Activated gamma-delta T cell (primary cell): Measurements from ENCODE around the gene LOXL1.
"Not testable (repeated sequence)": the region's sequence is repeated elsewhere in the genome, so short reads cannot be mapped to it uniquely, and the experiment has no call there.

Experiments
- DNase-seq: peaks from one replicate; lab custom pipeline; 2025; lab: John Stamatoyannopoulos, UW

The LOXL1 gene

DNA sequence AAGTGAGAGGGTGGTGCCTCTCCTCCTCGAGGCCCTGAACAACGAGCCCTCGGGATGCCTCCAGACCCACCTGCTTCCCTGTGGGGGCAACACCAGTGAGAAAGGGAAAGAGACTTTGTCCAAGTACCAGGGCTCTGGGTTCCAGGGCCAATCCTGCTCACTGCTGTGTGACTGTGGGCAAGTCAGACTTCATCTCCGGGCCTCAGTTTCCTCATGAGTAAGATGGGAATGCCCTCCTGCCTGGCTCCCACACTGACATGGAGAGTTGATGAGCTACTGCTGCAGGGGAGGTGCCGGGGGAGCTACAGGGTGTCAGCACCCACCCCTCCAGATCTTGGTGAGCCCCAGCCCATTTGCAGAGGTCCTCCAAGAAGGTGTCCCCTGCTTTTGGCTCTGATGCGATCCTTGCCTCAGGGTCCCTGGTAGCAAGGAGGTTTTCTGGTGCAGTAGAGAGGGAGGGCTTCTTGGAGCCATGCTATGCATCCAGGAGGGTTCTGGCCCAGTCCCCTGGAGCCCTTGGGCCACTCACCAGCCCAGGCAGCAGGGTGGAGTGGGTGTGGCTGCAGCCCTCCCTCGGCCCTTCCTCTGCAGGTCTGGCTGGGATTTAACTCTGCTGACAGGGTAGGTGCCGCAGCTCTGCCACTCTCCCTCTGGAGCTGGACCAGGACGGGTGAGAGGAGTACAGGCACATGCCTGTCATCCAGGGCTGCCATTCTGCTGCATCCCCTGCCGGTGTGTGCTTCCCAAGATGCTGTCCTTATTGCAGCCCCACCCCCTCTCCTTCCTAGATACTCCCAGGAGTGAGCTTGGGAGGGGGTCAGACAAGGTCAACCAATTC lies 26.9 kb downstream of the LOXL1 start:
- DNase-seq = no peak

GRCh38 chr15:73954188-73955145 lies 28.2 kb downstream of the LOXL1 start:
- DNase-seq = no peak

DNA sequence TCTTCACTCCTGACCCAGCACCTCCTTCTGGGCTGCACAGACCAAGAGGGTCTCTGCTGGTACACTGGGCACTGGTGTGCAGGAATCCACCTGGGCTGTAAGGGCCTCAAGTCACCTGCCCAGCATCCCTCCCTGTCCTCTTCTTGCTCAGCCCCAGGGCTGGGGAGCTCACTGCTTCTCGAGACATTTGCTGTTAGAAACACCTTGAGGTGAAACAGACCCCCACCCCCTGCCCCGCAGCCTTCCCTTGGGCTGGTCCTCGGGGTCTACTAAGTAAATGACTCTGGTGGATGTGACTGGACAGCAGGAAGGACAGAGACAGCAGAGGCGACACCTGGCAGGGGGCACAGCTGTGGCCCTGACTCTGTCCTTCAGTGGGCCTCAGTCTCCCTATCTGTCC lies 29.1 kb downstream of the LOXL1 start:
- DNase-seq = no peak

GRCh38 chr15:73955861-73956742 lies 29.8 kb downstream of the LOXL1 start:
- no peak for DNase-seq

DNA sequence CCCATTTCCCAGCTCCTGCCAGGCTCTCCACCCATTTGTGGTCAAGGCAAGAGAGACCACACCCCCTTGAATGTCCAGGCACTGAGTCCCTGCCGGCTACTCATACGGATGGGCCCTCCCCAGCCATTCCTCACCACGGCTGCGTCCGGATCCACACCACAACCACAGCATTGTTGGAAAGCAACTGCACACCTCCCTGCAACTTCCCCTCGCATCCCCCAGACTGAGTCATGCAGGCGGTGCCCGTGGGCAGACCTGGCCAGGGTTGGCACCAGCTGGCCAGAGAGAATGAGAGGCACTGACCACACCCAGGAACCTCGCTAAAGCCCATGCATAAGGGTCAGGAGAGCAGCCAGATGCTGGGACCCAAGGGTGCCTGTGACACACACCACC lies 30.5 kb downstream of the LOXL1 start:
- DNase-seq = no peak

DNA sequence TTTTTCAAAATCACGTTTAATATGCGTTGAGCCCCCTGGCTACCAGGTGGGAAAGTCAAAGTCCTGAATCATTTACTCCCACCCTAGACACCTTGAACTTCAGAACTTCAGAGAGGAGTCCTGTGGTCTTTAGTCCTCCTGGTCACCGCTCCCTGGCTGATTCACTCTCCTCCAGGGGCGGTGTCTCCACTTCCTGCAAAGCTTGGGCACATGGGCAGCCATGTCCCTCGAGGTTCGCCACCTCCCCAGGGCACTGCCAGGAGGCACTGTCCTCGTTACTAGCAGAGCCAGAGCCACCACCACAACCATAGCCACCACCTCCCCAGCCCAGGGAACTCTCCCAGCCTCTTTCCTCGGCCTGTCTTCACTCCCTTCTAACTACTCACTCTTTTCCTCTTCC lies 31.0 kb downstream of the LOXL1 start:
- no peak for DNase-seq

GRCh38 chr15:73957785-73958184 lies 31.5 kb downstream of the LOXL1 start:
- no peak for DNase-seq

- no peak for DNase-seq
Measured at GRCh38 chr15:73959012-73959581, 32.8 kb downstream of the LOXL1 start.

DNA sequence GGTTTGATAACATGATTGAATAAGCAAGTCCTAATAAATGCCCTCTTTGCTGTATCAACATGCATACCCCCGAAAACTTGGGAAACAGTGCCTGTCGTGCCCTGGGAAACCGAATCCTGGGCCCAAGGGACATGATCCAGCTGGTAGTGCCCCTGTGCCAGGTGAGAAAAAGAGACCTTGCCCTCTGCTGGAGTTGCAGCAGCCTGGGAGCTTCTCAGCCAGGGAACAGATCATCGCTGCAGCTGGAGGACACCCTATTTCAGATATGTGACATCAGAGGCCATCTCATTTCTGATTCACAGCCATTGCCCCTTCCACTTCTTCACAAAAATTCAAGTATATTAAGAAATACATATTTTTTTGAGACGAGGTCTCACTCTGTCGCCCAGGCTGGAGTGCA lies 33.5 kb downstream of the LOXL1 start:
- DNase-seq = no peak

DNA sequence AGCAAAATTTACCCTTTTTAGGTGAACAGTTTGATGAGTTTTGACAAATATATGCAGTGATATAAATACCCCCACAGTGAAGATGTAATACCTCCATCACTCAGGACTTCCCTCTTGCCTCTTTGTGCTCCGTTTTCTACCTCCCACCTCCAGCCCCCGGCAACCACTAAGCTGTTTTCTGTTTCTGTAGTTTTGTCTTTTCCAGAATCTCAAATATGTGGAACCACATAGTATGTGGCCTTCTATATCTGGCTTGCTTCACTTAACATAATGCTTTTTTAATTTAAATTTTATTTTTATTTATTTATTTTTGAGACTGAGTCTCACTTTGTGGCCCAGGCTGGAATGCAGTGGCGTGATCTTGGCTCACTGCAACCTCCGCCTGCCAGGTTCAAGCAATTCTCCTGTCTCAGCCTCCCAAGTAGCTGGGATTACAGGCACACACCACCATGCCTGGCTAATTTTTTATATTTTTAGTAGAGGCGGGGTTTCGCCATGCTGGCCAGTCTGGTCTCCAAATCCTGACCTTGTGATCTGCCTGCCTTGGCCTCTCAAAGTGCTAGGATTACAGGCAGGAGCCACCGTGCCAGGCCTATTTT lies 34.3 kb downstream of the LOXL1 start:
- not testable (repeated sequence) for DNase-seq

DNA sequence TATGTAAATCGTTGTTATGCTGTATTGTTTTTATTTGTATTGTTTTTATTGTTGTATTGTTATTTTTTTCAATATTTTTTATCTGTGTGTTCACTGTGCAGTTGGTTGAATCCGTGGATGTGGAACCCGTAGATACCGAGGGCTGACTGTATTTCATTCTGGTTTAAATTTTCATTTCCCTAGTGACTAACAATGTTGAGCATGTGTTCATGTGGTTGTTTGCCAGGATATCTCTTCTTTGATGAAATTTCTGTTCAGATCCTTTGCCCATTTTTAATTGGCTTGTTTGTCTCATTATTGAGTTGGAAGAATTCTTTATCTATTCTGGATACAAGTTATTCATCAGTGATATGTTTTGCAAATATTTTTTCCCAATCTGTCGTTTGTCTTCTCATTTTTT lies 36.2 kb downstream of the LOXL1 start:
- no peak for DNase-seq

- no peak for DNase-seq
Measured at GRCh38 chr15:73964736-73965093, 38.5 kb downstream of the LOXL1 start.

DNA sequence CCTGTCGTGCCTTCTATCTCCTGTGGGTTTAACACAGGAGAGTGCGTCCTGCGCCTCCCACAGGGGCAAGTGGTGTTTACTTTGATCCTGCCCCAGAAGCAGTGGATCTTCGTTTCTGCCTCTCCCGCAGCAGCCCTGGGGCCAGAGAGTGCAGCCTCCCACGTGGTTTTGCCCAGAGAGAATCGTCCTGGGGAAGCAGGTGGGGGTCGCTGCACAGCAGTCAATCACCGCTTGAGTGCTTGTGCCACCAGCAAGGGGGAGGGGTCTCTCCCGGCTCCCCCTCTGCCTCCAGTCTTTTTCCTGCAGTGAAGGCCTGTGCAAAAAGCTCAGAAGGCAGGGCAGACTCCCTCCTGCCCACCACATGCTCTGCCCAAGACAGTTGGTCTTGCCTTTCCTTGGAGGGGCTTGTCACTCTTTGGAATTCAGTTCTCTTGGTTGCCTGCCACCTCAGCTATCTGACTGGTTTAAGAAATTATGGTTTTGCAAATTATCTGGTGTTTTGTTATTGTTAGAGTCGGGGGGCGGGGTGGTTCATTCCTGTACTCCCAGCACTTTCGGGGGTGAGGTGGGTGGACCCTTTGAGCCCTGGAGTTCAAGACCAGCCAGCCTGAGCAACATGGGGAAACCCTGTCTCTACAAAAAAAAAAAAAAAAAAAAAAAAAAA lies 39.0 kb downstream of the LOXL1 start:
- DNase-seq = no peak

GRCh38 chr15:73965758-73966113 lies 39.5 kb downstream of the LOXL1 start:
- no peak for DNase-seq

DNA sequence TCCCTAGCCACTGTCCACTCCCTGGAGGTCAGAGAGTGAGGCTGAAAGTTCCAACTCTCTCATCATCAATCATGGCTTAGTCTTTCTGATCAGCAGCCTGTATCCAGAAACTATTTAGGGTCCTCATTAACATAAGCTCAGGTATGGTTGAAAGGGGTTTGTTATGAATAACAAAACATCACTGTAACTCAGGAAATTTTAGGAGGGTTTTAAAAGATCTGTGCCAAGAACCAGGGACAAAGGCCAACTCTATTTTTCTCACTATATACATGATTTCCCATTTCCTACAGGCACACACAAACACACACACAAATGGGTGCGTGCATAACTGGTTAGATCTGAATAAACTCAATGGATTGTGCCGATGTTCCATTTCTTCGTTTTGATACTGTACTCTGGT lies 42.2 kb downstream of the LOXL1 start:
- DNase-seq = no peak

- no peak for DNase-seq
Measured at GRCh38 chr15:73969151-73969759, 43.0 kb downstream of the LOXL1 start.

- peak; percentile 19 for DNase-seq
Measured at GRCh38 chr15:73972984-73973682, 46.9 kb downstream of the LOXL1 start.

- not testable (repeated sequence) for DNase-seq
Measured at GRCh38 chr15:73973683-73974200, 47.5 kb downstream of the LOXL1 start.

DNA sequence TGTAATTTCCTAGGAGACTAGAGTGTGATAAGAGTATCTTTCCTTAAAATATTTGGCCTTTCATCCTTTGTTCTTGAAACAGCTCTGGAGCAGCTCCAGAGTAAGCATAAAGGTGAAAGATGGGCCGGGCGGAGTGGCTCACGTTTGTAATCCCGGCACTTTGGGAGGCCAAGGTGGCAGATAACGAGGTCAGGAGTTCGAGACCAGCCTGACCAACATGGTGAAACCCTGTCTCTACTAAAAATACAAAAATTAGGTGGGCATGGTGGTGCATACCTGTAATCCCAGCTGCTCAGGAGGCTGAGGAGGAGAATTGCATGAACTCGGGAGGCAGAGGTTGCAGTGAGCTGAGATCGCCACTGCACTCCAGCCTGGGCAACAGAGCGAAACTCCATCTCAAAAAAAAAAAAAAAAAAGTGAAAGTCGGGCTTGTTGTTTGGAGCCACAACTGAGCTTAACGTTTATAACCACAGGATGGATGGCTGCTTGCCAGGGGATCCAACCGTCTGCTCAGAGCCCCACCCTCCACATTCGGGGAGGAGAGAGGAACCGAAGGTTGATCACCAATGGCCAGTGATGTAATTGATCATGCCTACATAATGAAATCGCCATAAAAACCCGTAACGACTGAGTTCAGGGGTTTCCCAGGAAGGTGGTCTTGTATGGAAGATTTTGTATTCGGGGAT lies 49.3 kb downstream of the LOXL1 start:
- DNase-seq = not testable (repeated sequence)
